Stimulated activated CD4-positive, alpha-beta T cell treated with anti-CD3 and anti-CD28 coated beads, Interleukin-1b, Interleukin-23, amount 100 ng/mL, for 1 hour (primary cell): ENCODE measurements around the gene C14orf93.

Experiments
- DNase-seq, 2 donors: peaks; one replicate each; pipeline ENCODE4 v3.0.0-alpha.2; 2020; ENCODE audit warnings: low read depth in 2 of 2

The C14orf93 gene

DNA sequence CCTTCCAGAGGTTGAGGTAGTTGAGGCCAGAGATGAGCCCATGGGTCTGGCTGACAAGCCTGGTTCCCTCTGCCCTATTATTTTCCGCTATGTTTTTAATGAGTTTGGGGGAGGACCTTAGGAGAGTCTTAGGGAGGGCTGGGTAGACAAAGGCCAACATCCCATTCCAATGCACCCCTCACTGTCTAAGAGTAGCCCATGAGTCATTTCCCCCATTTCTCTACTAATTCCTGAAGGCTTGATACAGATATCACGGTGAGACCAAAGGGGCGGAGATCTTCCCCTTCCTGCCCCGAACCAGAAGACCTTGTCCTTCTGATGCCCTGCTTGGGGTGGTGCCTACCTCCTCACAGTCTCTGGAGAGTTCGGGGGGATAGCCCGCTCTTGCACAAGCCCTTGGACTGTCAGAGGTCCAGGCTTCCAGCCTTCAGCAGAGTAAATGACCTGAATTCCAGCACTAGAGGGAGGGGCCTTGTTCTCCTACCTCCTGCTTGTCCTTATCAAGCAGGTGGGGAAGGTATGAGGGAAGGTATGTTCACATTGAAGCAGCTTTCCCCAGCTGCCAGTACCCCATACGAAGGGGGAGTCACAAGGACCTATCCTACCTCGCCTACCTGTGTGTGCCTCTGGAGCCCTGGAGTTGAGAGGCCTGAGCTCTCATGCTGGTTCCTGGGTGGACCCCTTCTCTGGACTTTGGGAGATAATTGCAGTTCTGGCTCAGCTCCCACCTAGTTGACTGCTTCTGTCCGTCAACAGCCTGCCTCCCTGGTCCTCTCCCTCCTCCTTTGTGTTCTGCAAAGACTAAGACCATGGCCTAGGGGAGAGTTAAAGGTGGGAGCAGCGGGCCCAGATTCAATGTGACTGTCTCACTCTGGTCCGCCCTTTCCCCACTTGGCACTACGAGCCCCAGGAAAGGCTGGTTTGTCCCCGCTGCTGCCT, 35.7 kb upstream of the C14orf93 start:
- no peak for DNase-seq

DNA sequence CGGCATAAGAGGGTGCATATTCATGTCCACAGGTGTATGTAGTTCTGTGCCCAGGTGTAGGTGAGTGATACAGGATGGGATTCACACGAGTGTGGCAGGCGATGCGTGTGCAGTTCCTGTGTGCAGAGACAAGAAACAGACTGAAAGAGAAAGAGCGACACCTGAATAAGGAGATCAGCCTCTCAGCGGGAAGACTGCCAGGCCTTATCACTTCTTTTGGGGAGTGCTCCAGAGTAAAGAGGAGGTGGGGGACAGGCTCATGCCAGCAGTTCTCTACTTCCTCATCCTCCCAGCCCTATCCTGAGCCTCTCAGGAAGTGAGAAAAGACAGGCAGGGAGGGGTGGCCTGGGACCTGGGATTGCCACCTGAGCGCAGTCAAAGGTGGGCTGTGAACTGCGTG, 34.9 kb upstream of the C14orf93 start:
- DNase-seq: no peak

DNA sequence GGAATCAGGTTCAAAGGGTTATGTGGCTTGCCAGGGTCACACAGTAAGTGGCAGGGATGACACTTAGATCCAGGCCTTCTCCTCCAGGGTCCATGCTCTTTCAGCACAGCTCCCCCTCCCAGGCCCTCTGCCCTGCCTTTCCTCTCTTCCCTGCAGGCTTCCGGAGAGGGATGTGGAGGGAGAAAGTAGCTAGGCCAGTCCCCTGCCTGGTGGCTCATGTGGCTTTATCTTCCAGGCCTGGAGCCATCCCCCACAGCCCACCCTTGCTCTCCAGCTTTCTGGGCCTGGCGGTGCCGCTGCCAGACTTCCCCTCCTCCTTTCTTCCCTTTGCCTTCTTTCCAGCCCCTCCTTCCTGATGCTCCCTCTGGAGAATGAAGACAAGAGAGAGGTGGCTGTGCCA, 33.8 kb upstream of the C14orf93 start:
- DNase-seq: no peak

DNA sequence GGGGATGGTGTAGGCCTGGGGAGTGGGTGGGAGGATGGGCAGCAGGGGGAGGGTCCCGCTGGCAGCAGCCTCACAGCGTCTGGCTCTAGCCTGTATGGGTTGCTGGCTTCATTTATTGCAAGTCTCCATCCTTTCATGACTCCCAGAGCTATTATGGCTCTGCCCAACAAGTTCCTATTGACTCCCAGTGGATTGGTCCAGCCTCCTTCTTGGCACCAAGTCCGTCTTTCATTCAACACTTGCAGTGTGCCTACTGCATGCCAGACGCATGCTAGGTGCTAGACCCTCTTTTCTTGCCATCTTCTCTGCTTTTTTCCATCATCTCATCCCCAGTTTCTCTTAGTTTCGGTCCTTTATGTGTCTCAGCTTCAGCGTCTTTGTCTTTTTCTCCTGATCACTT, 33.2 kb upstream of the C14orf93 start:
- DNase-seq: no peak

DNA sequence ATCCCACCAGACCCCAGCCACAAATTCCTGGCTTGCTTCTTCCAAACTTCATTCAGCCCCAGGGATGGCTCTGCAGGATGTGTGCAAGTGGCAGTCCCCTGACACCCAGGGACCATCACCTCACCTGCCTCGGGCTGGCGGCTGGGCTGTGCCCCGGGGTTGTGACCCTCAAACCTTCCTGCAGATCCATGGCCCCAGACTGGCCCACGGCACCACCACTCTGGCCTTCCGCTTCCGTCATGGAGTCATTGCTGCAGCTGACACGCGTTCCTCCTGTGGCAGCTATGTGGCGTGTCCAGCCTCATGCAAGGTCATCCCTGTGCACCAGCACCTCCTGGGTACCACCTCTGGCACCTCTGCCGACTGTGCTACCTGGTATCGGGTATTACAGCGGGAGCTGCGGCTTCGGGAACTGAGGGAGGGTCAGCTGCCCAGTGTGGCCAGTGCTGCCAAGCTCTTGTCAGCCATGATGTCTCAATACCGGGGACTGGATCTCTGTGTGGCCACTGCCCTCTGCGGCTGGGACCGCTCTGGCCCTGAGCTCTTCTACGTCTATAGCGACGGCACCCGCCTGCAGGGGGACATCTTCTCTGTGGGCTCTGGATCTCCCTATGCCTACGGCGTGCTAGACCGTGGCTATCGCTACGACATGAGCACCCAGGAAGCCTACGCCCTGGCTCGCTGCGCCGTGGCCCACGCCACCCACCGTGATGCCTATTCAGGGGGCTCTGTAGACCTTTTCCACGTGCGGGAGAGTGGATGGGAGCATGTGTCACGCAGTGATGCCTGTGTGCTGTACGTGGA, 32.4 kb upstream of the C14orf93 start, which contains the start of gene PSMB11:
Gene PSMB11 (plus strand): TSS at position 51 of the 804 bp plus-strand sequence. CDS start 14 bp downstream, at position 65.
- DNase-seq: no peak

DNA sequence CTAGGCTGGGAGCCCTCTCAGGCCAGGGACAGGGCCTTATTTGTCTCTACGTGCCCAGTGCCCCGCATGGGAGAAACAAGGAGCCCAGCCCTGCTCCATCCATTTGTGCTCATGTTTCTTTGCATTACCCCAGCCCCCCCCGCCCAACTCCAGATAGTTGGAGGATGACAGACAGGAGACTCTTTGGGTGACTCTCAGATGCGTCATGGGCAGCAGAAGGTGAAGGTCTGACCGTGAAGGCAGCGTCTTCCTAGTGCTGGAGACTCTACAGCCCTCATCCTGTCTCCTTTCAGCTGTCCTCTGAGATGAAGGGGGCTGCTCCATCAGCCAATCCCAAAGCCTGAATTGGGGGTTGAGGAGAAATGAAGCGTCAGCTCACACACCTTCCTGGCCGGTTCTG, 31.8 kb upstream of the C14orf93 start:
- DNase-seq: no peak

DNA sequence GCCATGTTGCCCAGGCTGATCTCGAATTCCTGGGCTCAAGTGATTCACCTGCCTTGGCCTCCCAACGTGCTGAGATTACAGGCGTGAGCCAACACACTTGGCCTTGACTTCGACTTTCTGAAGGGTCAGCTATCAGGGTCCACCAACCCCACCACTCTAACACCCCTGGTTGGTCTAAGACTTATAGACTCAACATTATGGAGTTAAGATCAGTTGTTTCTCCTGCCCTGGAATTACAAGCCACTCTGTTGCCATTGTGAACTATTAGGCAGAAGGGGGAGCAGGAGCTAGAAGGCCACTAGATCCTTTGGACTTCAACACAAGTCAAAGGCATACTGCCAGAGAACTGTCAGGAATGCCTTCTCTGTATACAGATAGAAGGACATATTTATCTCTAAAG, 30.2 kb upstream of the C14orf93 start:
- no peak for DNase-seq

DNA sequence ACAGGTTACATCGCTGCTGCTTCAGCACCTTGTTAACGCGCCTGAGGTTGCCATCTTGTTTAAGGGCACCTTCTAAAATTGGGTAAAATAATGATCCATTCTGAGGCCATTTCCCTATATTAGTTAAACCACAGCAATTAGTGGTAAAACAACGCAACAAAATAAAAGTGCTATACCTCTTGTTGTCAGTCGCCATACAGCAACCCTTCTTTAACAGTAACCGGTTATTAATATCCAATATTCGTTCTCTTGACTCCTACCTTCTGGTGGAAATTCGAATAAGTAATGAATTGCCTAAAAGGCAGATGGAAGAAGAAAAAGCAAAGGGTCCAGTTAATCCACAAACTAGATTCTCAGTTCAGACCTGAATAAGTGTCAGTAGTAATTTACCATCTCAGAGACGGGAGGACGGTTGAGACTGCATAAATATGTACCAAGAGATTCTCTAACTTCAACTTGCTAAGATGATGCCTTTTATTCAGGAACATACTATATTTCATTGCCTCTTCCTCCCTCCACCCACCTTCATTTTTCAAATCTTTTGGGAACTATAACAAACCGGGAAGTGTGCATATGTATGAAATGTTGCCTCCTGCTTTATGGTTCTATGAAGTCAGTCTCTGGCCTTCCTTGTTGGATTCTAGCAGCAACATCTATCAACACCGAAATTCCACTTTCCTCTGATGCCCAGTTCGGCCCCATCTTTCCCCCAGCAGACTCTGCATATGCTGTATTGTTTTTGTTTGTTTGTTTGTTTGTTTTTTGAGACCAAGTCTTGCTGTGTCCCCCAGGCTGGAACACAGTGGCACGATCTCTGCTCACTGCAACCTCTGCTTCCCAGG, 25.6 kb upstream of the C14orf93 start:
- DNase-seq: no peak

DNA sequence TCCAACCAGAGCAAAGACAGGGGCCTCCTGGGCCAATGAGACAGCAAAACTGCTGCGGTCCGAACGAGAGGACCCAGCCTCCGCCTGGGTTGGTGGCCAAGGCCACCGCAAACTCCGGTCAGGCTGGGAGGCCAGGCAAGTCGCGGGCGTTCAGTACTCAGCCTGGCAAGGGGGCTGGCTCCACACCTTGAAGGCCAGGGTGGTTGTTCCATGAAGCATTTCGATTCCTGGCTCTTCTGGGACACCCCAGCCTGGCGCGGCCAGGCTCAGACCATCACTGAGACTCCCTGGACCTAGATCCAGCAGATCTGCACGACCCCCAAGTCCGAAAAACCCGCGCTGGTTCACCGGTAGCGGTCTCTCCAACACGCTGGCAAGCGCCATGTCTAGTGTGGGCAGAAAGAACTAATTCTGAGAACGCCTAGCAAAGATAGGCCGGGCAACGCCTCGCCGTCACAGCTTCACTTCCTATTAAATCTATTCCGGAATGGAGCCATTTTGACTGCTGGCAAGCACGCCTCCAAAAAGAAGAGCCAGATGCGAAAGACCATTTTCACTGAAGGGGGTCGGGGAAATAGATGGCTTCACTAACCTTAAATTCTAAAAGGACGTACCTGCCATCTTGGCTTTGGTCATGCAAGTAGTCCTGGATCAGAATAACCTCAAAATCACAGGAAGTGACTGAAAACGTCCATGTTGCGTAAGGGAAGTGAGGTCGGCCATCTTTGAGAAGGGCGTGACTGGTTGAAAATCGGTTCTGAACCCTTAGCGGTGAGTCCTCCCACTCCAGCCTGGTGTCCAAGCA, 24.8 kb upstream of the C14orf93 start, which contains the start of gene PSMB5:
Gene PSMB5 (minus strand): TSS at position 403 of the 805 bp plus-strand sequence. CDS start 19 bp downstream, at position 384.
- peak; percentile 55 to 63 for DNase-seq

DNA sequence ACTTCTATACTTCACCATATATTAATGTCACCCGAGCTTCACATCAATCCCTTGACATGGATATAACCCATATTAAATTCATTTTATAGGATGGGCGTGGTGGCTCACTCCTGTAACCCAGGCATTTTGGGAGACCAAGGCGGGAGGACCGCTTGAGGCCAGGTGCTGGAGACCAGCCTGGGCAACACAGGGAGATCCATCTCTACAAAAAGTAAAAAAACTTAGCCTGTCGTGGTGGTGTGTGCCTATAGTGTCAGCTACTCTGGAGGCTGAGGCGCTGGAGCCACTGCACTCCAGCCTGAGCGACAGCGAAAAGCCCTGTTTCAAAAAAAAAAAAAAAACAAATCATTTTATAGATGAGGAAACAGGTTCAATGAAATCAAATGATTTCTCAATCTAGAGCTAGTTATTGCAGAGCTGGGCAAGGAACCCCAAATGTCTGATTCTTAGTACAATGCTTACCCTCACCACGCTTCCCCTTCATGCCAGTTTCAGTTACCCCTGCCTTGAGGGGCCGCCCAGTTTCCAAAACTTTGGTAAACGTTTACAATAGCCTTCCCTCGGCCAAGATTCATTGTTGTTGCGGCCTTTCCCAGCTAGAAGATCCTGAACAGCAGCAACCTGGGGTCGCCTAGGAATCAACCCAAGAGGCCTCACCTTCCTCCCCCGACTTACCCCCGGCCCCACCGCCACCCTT, 24.0 kb upstream of the C14orf93 start:
- no peak for DNase-seq

DNA sequence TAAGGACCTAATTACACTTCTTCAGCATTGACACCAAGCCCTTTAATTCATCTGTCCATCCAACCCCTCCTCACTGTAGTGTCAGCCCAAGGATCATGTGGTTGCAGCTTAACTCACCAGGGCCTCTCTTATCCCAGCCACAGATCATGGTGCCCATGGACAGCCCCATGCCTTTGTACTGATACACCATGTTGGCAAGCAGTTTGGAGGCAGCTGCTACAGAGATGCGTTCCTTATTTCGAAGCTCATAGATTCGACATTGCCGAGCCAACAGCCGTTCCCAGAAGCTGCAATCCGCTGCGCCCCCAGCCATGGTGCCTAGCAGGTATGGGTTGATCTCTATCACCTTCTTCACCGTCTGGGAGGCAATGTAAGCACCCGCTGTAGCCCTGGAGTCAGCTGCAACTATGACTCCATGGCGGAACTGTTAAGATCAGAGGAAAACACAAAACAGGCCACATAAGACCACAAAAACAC, 23.3 kb upstream of the C14orf93 start:
- no peak for DNase-seq

DNA sequence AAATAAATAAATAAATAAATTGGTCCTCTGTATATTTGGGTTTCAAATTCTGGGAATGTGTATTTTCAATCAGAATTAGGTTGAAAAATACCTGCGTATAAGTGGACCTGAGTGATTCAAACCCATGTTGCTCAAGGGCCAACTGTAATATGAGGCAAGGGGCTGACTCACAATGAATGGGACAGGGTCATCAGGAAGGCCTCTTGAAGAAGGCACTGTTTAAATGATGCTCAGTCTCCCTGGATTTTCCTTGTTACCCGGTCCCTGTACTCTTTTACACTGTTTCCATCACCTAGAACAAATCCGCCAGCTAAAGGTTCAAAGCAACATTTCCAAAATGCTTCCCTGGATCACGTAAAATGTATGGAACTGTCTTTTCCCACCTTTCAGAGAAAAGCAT, 21.0 kb upstream of the C14orf93 start:
- no peak for DNase-seq

DNA sequence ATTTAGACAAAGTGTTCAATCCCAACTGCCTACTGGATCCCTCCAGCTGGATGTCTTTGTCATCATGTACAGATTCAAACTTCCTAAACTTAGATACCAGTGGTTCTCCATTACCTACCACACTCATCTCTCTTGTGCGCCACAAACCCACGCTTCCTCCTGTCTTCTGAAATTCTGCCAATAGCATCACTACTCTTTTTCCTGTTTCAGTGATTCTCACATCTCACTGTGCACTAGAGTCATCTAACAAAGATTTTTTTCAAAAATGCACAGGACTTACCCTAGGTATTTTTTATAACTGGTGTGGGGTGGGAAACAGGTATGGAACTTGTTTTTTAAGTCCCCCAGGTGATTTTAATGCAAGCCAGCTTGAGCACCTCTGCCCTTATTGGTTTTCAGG, 18.9 kb upstream of the C14orf93 start:
- no peak for DNase-seq

DNA sequence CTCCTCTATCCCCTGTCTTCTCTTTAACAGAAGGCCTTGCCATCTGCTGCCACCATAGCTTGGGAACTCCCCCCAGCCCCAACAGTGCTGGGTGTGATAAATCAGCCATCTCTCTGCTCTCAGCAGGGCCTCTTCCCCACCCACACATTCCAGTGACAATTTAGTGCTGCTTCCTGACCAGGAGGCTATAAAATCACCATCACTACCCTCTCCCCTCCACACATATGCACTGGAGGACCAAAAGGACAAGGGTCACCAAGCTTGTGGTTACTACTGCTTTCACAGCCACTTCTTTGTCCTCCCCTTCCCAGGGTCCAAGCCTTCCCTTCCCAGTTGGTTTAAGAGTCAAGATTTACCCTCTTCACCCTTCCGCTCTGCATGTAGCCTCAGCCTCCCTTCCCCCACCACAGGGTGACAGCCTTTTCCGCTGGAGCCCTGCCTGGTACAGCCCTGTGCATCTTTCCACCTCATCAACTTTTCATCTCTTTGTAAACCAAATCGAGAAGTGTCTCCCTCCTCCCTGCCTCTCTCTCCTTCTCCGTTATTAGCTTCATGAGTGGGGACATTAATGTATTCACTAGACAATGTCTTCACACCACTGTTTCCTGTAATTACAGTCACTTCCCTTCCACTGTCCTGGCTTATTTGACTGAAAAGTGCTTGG, 15.3 kb upstream of the C14orf93 start:
- DNase-seq: no peak

DNA sequence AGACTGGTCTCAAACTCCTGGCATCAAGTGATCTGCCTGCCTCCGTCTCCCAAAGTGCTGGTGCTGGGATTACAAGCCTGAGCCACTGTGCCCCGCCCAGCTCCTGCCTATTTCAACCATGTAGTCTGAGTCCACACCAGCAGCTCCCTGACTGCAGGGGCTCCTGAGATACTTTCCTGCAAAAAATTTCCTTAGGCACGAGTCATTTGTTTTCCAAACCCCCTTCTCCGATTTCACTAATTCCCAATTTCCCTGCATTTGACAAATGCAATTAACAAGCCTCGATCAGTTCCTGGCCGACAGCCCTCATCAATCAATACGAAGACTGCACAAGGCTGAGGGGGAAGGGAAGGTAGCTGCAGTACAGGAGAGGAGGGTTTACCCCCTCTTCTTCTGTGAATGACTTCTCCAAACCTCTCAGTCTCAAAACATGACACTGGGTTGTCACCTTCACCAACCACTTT, 14.7 kb upstream of the C14orf93 start:
- no peak for DNase-seq

DNA sequence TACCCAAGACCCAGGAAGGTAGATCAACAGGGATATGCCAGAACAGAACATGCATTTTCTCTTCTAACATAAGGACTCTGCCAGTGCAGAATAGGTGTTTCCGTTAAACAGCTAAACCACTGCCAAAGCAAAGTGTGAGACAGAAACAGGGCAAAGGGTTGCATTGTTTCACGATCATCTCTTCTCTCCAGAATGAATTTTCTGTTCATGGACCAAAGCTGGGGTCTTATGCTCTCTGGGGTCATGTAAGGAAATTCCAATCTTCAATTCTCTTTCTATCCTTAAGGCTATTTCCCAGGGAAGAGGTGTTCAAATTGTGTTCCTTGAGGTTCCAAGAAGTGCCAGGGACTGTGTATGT, 13.8 kb upstream of the C14orf93 start:
- DNase-seq: no peak

DNA sequence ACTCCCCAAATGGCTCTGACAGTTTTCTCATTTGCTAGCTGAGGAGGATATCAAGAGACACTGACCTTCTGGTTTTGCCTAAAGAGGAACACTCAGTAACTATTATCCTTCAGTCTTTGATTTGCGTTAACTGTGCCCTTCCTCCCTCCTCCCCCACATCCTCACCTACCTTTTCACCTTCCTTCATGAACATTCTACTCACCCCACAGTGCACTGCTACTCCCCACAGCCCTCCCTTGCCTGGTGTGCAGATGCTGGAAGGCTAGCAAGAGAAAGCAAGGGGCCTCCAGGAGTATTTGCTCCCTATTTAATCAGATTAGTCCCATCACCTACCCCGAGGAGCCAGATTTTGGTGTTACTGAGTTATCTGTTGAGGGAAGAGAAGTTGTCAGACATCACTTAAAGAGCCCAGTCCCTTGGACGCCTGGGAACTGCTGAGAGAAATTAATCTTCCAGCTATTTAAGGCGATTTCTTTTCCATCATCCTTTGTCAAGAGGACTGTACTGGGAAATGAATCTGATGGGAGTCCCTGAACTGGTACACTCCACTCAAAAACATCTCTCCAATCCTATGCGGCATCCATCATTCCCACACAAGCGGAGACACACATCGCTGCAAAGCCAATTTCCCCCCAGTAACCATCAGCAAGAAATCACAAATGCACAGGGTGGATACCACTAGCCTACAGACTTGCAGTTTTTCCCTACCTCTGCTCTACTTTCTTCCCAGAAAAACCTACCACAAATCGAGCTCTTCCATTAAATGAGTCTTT, 13.3 kb upstream of the C14orf93 start:
- no peak for DNase-seq

DNA sequence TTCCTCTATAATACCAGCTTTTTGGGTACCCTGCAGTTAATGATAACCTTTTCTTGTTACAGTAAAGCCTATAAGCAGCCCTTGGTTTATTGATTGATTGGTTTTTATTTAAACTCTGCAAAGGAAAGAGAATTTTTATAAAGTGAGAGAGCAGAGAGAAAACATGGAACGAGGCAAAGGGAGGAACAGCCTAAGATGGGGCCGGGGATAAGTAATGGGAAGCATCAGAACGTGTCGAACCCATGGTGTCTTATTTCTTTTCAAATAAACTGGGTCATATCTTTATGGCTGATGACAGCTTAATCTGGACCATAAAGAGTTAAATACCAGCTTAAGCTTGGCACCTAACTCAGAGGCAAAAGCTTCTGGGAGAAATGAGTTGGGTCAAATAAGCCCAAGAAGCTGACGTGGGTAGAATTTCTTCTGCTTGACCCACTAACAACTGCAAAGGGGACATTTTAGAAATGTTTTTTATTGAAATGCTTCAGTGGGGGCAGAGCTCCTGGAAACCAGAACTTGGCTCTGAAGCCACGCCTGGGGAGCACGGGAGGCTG, 12.0 kb upstream of the C14orf93 start:
- no peak for DNase-seq
